ENCODE data around the gene APOBEC4. TPM values are rescaled to one million over a fixed set of nuclear protein-coding genes. Genes with fewer than 3 reads are reported as not detected.

The APOBEC4 gene
- polyA plus RNA-seq, 1 of the 3 experiments (the other 2 are of a cell fraction), result not detected

DNA sequence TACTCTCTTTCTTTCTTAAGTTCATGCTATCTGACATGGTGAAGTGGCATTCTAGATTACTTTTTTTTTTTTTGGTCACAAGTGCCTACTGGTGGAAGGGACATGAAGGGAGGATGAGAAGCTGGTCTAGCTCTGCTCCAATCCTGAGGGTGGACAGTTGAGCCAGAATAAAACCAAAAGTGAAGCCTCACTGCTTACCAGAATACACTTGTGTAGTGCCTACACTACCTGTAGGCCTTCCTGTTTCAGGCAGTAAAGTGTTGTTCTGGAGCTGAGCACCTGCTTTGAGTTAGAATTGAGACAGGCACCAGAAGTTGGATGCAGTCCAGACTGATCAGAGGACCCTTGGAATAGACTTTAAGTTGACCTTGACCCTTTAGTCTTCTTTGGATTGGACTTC is 40.4 kb upstream of the APOBEC4 start:
- Histone ChIP-seq H3K36me3 (replicated peaks in 1 of 2; ENCODE audit: control insufficient read depth in 1 of 2, insufficient read depth in 2 of 2, low read length in 1 of 2) (no peaks in the 10 kb centered on the region), H3K4me3 (ENCODE audit: low read depth in 2 of 2, low read length in 1 of 2) (no peak overlapping the region), H3K79me2 (ENCODE audit: insufficient read depth) (no peaks in the 10 kb centered on the region), H3K9me3 (no peaks in the 10 kb centered on the region), H3F3A (replicated peaks; ENCODE audit: insufficient read depth) (no peaks in the 10 kb centered on the region), H3K9me2 (no peaks in the 10 kb centered on the region), H2AFZ (ENCODE audit: low read depth) (no peak overlapping the region), H3K27me3 (ENCODE audit: insufficient read depth) (no peaks in the 10 kb centered on the region), H3K27ac (ENCODE audit: low read depth in 2 of 2, low read length in 1 of 2) (no peak overlapping the region), H3K4me2 (no peak overlapping the region), H4K20me1 (ENCODE audit: insufficient read depth) (no peaks in the 10 kb centered on the region), H3K9ac (no peak overlapping the region), H3K4me1 (ENCODE audit: control insufficient read depth in 1 of 2, insufficient read depth in 2 of 2, low read depth in 1 of 2, low read length in 1 of 2) (peaks cover 6 to 8% of the 10 kb centered on the region in 2 experiments; a peak in 1 of 4 replicates)
- TF ChIP-seq RFX5 (IDR thresholded peaks at IDR 0.05; ENCODE audit: low read length) (no peak), EP300 (IDR thresholded peaks at IDR 0.05; ENCODE audit: borderline replicate concordance in 1 of 2, low read depth in 1 of 2, low read length in 1 of 2) (no peak), NRF1 (IDR thresholded peaks at IDR 0.05; ENCODE audit: low read depth, low read length) (no peak), TEAD4 (IDR thresholded peaks at IDR 0.05; ENCODE audit: borderline replicate concordance, insufficient read depth) (no peak), MEF2A (IDR thresholded peaks at IDR 0.05; ENCODE audit: borderline replicate concordance, low read depth) (no peak)
- TF ChIP-seq, protein P1, sequence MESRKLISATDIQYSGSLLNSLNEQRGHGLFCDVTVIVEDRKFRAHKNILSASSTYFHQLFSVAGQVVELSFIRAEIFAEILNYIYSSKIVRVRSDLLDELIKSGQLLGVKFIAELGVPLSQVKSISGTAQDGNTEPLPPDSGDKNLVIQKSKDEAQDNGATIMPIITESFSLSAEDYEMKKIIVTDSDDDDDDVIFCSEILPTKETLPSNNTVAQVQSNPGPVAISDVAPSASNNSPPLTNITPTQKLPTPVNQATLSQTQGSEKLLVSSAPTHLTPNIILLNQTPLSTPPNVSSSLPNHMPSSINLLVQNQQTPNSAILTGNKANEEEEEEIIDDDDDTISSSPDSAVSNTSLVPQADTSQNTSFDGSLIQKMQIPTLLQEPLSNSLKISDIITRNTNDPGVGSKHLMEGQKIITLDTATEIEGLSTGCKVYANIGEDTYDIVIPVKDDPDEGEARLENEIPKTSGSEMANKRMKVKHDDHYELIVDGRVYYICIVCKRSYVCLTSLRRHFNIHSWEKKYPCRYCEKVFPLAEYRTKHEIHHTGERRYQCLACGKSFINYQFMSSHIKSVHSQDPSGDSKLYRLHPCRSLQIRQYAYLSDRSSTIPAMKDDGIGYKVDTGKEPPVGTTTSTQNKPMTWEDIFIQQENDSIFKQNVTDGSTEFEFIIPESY (IDR thresholded peaks at IDR 0.05; ENCODE audit: borderline replicate concordance, low read depth), result no peak
- TF ChIP-seq, protein P2, sequence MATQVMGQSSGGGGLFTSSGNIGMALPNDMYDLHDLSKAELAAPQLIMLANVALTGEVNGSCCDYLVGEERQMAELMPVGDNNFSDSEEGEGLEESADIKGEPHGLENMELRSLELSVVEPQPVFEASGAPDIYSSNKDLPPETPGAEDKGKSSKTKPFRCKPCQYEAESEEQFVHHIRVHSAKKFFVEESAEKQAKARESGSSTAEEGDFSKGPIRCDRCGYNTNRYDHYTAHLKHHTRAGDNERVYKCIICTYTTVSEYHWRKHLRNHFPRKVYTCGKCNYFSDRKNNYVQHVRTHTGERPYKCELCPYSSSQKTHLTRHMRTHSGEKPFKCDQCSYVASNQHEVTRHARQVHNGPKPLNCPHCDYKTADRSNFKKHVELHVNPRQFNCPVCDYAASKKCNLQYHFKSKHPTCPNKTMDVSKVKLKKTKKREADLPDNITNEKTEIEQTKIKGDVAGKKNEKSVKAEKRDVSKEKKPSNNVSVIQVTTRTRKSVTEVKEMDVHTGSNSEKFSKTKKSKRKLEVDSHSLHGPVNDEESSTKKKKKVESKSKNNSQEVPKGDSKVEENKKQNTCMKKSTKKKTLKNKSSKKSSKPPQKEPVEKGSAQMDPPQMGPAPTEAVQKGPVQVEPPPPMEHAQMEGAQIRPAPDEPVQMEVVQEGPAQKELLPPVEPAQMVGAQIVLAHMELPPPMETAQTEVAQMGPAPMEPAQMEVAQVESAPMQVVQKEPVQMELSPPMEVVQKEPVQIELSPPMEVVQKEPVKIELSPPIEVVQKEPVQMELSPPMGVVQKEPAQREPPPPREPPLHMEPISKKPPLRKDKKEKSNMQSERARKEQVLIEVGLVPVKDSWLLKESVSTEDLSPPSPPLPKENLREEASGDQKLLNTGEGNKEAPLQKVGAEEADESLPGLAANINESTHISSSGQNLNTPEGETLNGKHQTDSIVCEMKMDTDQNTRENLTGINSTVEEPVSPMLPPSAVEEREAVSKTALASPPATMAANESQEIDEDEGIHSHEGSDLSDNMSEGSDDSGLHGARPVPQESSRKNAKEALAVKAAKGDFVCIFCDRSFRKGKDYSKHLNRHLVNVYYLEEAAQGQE (IDR thresholded peaks at IDR 0.05; ENCODE audit: low read depth, low read length), result no peak
- TF ChIP-seq, protein P3, sequence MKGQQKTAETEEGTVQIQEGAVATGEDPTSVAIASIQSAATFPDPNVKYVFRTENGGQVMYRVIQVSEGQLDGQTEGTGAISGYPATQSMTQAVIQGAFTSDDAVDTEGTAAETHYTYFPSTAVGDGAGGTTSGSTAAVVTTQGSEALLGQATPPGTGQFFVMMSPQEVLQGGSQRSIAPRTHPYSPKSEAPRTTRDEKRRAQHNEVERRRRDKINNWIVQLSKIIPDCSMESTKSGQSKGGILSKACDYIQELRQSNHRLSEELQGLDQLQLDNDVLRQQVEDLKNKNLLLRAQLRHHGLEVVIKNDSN (IDR thresholded peaks at IDR 0.05; ENCODE audit: borderline replicate concordance, low read depth), result no peak
- POLR2A ChIA-PET, result interaction anchor here (0.7 kb wide), 1 partner anchor 218 kb away, joined by 4 read pairs; no protein-coding TSS in a partner anchor
- CTCF ChIA-PET, result interaction anchor here (0.6 to 3.0 kb wide), 3 partner anchors 8 to 222 kb away, joined by 3 to 29 read pairs (median 12); no protein-coding TSS in a partner anchor
- no peak for DNase-seq

DNA sequence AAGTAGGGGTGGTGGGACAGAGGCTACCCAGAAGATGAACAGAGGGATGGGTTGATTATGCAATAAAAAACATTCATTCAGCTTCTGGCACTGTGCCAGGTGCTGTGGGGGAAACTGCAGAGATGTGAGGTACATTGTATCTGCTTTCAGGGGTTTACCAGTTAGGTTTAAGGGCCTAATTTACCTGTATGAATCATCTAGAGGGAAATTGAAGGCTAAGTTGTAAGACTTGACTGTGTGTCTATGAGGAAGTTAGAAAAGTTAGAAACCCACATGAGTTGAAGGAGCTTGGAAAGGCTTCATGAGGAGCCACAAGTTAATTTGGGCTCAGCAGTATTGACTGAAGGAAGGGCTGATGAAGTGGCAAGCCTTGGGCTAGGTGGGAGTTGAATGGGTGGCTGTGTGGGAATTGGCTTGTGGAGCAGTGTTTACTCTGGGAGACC is 36.7 kb upstream of the APOBEC4 start:
- CTCF ChIA-PET, result interaction anchor here (1.0 to 1.7 kb wide), 3 partner anchors 34 to 226 kb away, joined by 3 to 11 read pairs (median 5); no protein-coding TSS in a partner anchor
- Histone ChIP-seq H2AFZ (ENCODE audit: low read depth) (no peak overlapping the region), H3K4me1 (ENCODE audit: control insufficient read depth in 1 of 2, insufficient read depth in 2 of 2, low read depth in 1 of 2, low read length in 1 of 2) (peaks cover 0 to 6% of the 10 kb centered on the region in 2 experiments; a peak in 1 of 4 replicates), H3F3A (replicated peaks; ENCODE audit: insufficient read depth) (no peaks in the 10 kb centered on the region), H3K9me2 (no peaks in the 10 kb centered on the region), H3K4me2 (no peak overlapping the region), H3K4me3 (ENCODE audit: low read depth in 2 of 2, low read length in 1 of 2) (no peak overlapping the region), H3K27me3 (ENCODE audit: insufficient read depth) (no peaks in the 10 kb centered on the region), H3K27ac (ENCODE audit: low read depth in 2 of 2, low read length in 1 of 2) (no peak overlapping the region), H3K9ac (no peak overlapping the region), H4K20me1 (ENCODE audit: insufficient read depth) (no peaks in the 10 kb centered on the region), H3K9me3 (no peaks in the 10 kb centered on the region), H3K79me2 (ENCODE audit: insufficient read depth) (no peaks in the 10 kb centered on the region), H3K36me3 (replicated peaks in 1 of 2; ENCODE audit: control insufficient read depth in 1 of 2, insufficient read depth in 2 of 2, low read length in 1 of 2) (no peaks in the 10 kb centered on the region)
- DNase-seq, result no peak
- POLR2A ChIA-PET, result no interaction called here
- TF ChIP-seq GABPA (IDR thresholded peaks at IDR 0.05; ENCODE audit: low read depth) (no peak), GATA2 (CRISPR knock-in tag; IDR thresholded peaks at IDR 0.05) (no peak), NRF1 (IDR thresholded peaks at IDR 0.05; ENCODE audit: low read depth, low read length) (no peak), EP300 (IDR thresholded peaks at IDR 0.05; ENCODE audit: borderline replicate concordance in 1 of 2, low read depth in 1 of 2, low read length in 1 of 2) (no peak), RAD21 (IDR thresholded peaks at IDR 0.05; ENCODE audit: low read length) (no peak), YY1 (IDR thresholded peaks at IDR 0.05; ENCODE audit: low read depth) (no peak), NFIC (IDR thresholded peaks at IDR 0.05; ENCODE audit: borderline replicate concordance) (peak; percentile 56), EZH2phosphoT487 (IDR thresholded peaks at IDR 0.05; ENCODE audit: borderline replicate concordance, low read depth) (no peak)

All from SK-N-SH (cell line).